ENCODE results near the gene ZNF85.
A peak's percentile ranks its signal among the peaks of the same experiment; 100 is the strongest.
"Not testable (repeated sequence)": the region's sequence is repeated elsewhere in the genome, so short reads cannot be mapped to it uniquely, and the experiment has no call there.

Gene ZNF85

DNA sequence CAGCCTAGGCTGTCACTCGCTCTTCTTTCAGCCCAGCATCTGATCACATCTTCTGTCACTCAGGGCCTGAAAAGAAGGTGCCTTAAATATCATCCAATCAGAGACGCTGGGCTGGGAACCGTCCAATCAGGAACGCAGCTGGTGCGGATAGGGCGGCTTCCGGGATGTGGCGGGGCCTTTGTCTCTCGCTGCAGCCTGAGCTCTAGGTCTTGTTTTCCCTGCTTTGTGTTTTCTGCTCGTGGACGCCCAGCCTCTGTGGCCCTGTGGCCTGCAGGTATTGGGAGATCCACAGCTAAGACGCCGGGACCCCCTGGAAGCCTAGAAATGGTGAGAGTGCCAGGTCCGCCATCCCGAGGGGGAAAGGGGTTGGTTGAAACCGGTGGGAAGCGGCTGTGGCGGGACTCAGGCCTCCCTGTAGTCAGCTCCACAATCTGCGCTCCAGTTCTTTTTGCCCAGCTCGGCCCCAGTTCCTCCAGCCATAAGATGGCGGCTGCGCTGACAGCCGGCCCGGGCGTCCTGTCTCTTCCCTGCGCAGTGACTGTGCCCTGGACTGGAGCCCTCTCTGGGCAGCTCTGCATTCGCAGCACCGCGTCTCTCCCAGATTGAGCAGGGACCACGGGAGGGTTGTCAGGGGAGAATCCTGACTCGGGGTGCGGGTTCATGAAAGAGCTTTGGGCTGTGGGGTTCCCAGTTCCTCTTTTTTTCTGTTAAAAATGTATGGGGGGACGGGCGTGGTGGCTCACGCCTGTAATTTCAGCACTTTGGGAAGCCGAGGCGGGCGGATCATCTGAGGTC is at the start of gene ZNF85:
Gene ZNF85, plus strand, starts transcription at position 175 of the 795 bp plus-strand sequence. Its CDS starts 150 bp downstream, at position 325.
- DNase-seq = peak; percentile 90

DNA sequence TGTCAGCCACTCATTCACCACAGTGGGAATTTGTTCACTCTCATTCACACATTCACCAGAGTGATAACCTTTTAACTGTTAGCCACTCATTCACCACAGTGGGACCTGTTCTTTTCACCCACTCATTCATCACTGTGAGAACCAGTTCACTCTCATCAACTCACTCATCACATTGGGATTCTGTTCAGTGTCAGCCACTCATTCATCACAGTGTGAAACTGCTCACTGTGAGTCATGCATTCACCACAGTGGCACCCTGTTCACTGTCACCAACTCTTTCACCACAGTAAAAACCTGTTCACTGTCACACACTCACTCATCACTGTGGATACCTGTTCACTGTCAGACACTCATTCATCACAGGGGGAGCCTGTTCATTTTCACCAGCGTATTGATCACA is 43.5 kb upstream of the ZNF85 start:
- DNase-seq = no peak

DNA sequence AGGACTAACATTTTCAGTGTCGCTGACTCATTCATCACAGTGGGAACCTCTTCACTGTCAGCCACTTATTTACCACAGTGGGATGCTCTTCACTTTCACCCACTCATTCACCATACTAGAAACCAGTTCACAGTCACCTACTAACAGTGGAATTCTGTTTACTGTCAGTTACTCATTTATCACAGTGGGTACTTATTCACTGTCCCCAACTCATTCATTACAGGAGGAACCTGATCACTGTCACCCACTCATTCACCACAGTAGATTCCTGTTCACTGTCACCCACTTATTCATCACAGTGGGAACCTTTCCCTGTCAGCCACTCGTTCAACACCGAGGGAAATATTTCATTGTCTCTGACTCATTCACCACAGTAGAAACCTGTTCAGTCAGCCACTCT is 10.1 kb upstream of the ZNF85 start:
- DNase-seq = no peak

GRCh38 chr19:20925481-20925880 is 2.4 kb downstream of the ZNF85 start:
- no peak for DNase-seq

GRCh38 chr19:20926796-20927195 is 3.7 kb downstream of the ZNF85 start:
- no peak for DNase-seq

DNA sequence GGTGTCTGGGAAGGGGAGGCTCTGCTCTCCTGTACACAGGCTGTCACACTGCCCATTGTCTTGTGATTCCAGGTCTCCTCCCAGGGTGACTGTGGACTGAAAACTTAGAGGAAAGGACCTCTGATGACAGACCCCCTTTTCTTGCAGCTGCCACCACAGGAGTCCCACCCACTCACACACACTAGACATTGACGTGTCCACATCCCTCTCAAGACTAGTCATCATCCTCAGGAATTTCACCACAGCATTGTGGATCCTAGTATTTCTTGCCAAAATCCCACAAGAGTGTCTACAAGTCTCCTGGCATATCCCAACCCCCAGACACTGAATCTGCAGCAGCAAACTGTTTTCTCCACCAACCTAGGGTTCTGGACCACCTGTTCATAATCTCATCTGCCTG is 5.3 kb downstream of the ZNF85 start:
- DNase-seq = no peak

DNA sequence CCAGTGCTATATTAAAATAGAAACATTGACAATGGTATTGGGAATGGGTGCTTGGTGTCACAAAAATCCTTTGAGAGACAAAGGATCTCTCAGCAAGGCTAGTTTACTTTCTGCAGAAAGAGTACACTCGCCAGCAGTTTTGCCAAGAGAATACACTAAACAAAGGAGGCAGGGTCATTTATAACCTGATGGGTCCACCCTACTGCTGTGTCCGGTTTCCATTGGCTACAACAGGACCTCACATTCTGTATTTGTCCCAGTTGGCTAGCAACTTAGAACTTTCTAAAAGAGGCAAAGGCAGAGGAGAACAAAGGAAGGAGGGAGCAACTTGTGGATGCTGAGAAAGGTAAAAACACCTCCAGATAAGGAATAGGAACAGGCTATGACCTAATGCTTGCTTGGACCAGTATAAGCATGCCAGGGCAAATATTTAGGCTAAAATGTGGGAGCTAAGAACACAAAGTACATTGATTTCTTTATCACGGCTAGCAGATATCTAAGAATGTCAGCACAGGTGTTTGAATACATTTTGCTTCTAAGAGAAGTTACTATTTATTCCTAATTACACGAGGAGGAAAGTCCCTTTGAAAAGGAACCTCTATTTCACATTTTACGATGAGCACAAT is 13.4 kb downstream of the ZNF85 start:
- not testable (repeated sequence) for DNase-seq

DNA sequence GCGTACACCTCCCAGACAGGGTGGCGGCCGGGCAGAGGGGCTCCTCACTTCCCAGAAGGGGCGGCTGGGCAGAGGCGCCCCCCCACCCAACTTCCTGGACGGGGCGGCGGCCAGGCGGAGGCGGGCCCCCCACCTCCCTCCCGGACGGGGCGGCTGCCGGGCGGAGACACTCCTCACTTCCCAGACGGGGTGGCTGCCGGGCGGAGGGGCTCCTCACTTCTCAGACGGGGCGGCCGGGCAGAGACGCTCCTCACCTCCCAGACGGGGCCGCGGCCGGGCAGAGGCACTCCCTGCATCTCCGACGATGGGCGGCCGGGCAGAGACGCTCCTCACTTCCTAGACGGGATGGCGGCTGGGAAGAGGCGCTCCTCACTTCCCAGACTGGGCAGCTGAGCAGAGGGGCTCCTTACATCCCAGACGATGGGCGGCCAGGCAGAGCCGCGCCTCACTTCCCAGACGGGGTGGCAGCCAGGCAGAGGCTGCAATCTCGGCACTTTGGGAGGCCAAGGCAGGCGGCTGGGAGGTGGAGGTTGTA is 29.6 kb downstream of the ZNF85 start:
- not testable (repeated sequence) for DNase-seq

DNA sequence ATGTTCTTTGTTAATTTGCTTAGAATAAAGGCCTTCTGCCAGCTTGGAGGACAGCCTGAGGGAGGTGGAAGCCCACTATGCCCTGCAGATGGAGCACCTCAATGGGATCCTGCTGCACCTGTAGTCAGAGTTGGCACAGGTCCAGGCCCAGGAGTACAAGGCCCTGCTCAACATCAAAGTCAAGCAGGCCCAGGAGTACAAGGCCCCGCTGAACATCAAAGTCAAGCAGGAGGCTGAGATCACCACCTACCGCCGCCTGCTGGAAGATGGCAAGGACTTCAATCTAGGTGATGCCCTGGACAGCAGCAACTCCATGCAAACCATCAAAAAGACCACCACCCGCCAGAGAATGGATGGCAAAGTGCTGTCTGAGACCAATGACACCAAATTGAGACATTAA is 41.7 kb downstream of the ZNF85 start:
- DNase-seq = peak; percentile 2

DNA sequence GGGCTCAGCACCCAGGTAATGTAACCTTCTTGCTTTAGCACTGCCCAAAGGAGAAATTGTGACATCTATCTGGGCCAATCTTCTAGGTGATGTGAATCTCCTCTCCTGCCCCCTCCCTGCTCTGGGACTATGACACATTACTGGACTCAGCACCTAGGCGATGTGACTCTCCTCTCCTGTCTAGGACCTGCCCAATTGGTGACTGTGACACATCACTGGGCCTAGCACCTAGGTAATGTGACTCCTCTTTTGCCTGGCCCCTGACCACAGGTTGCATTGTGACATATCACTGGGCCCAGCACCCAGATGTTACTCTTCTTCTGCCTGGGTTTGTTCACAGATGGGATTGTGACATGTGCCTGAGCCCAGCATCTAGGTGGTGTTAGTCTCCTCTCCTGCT is 45.0 kb downstream of the ZNF85 start:
- DNase-seq = no peak

GRCh38 chr19:20969498-20969897 is 46.4 kb downstream of the ZNF85 start:
- DNase-seq = no peak

- DNase-seq = no peak
These were observed 46.8 kb downstream of the ZNF85 start for GRCh38 chr19:20969898-20970297.

GRCh38 chr19:20992788-20993187 is 69.7 kb downstream of the ZNF85 start:
- DNase-seq = not testable (repeated sequence)

DNA sequence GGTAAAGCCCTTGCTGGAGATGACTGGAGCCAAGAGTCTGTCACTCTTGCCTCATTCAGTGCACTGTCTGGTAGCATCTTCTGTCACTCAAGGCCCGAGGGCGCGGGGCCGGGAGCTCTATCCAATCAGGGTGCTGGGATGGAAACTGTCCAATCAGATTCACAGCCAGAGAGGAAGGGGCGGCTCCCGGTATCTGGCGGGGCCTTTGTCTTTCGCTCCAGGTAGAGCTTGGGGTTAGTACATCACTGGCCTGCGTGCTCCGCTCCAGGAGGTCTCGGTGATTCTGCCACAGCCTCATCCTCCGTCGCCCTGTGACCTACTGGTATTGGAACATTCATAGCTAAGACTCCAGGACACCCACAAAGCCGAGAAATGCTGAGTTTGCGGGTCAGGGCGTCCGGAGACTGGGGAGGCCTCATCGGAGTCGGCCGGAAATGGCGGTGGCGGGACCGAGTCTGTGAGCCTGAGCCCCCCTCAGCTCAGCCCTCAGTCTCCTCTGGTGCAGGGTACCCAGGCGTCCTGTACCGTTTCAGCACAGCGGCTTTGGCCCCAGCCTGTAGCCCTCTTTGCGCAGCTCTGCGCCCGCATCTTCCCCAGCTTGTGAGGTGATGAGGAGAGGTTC is 76.8 kb downstream of the ZNF85 start:
- peak; percentile 6 for DNase-seq

All from NCI-H2171 treated with DMSO at 0.1 percent for 48 hours (cell line).